Smooth muscle cell (in vitro differentiated cells): ENCODE data around the gene C8B. TPM values are rescaled to one million over a fixed set of nuclear protein-coding genes. Genes with fewer than 3 reads are reported as not detected.

Experiments used
- DNase-seq: peaks from one replicate; lab custom pipeline; 2025; ENCODE audit not compliant: unreplicated experiment; lab: John Stamatoyannopoulos, UW
- H2AFZ ChIP-seq: fragments of 200-600 bp; sonication (generic); 2 replicates; pipeline ENCODE4 v1.6.0; 2016; ENCODE audit warnings: antibody characterized with exemption, low read depth, mild to moderate bottlenecking
- H3F3A ChIP-seq: fragments of 200-600 bp; sonication (generic); 2 replicates; pipeline ENCODE4 v1.6.0; 2017; ENCODE audit warnings: antibody characterized with exemption, low read depth
- H3K27ac ChIP-seq: fragments of 200-600 bp; sonication (generic); 2 replicates; pipeline ENCODE4 v1.5.1; 2016; ENCODE audit warnings: low read depth, mild to moderate bottlenecking
- H3K27me3 ChIP-seq: fragments of 200-600 bp; sonication (generic); 2 replicates; pipeline ENCODE4 v1.6.1; 2016; ENCODE audit warnings: low read depth, mild to moderate bottlenecking
- H3K36me3 ChIP-seq: fragments of 200-600 bp; sonication (generic); 2 replicates; pipeline ENCODE4 v1.5.1; 2016; ENCODE audit warnings: low read depth
- H3K4me1 ChIP-seq: fragments of 200-600 bp; sonication (generic); 2 replicates; pipeline ENCODE4 v1.5.1; 2016; ENCODE audit warnings: low read depth
- H3K4me2 ChIP-seq: fragments of 200-600 bp; sonication (generic); 2 replicates; pipeline ENCODE4 v1.6.0; 2016; ENCODE audit warnings: mild to moderate bottlenecking
- H3K4me3 ChIP-seq: fragments of 200-600 bp; sonication (generic); 2 replicates; pipeline ENCODE4 v1.5.1; 2016; ENCODE audit warnings: mild to moderate bottlenecking
- H3K79me2 ChIP-seq: fragments of 200-600 bp; sonication (generic); 2 replicates; pipeline ENCODE4 v1.6.0; 2016; ENCODE audit warnings: low read depth, mild to moderate bottlenecking
- H3K9ac ChIP-seq: fragments of 200-600 bp; sonication (generic); 2 replicates; pipeline ENCODE4 v1.6.0; 2016; ENCODE audit warnings: low read depth
- H3K9me3 ChIP-seq: fragments of 200-600 bp; sonication (generic); replicated peaks from 2 replicates; pipeline ENCODE4 v1.5.1; 2016; ENCODE audit warnings: low read depth
- H4K20me1 ChIP-seq: fragments of 200-600 bp; sonication (generic); 2 replicates; pipeline ENCODE4 v1.6.0; 2016; ENCODE audit warnings: low read depth
- WGBS: methylation state at CpG from one replicate; pipeline ENCODE4 v1.1.7; 2016; ENCODE audit warnings: low lambda C conversion rate; 5-methylcytosine and 5-hydroxymethylcytosine counted together
- polyA plus RNA-seq: library from polyadenylated mRNA; unstranded; fragments of >200 nt; fragmentation: Nextera tagmentation; extraction: Ambion mirVana; gene quantifications from 2 replicates; pipeline ENCODE4 v1.2.1, GENCODE V29; 2016
- total RNA-seq: library from RNA; depleted of rRNA; stranded (reverse); fragments of >200 nt; gene quantifications from 2 replicates; pipeline ENCODE4 v1.2.3, GENCODE V29; 2014
- TF ChIP-seq, protein P1 (sequence below): fragments of 200-600 bp; sonication (generic); IDR thresholded peaks from 2 replicates; pipeline ENCODE4 v1.5.1; 2017; ENCODE audit warnings: borderline replicate concordance, mild to moderate bottlenecking, antibody characterized with exemption; ENCODE audit not compliant: insufficient read depth, poor library complexity, severe bottlenecking

The C8B gene
- total and polyA plus RNA-seq, 2 experiments from 2014 or later: 0.09 TPM; not detected in 1

DNA sequence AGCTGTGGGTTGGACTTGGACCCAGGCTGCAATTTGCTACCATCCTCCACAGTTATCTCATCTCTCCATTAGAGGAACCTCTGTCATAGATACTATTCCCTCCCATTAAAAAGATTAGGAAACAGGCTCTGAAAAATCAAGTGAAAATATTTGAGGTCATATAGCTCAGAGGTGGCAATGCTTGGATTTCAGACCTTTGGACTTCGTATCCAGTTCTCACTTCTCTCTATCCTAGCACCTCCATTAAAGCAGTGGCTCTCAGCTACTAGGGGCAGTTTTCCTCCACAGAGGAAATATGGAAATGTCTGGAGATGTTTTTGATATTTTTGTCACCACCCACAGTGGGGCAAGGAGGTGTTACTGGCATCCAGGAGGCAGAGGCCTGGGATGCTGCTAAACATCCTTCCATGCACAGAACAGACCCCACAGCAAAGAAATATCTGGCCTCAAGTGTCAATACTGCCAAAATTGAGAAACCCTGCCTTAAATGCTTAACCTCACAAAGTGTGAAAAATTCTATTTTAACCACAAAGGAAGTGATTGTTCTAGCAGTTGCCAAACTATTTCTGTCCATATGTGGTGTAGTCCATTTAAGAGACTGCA lies 57.1 kb downstream of the C8B start:
- H3K9ac ChIP-seq: no peak overlapping the region
- H4K20me1 ChIP-seq: no peaks in the 10 kb centered on the region
- H3K9me3 ChIP-seq: no peaks in the 10 kb centered on the region
- TF ChIP-seq, protein P1, sequence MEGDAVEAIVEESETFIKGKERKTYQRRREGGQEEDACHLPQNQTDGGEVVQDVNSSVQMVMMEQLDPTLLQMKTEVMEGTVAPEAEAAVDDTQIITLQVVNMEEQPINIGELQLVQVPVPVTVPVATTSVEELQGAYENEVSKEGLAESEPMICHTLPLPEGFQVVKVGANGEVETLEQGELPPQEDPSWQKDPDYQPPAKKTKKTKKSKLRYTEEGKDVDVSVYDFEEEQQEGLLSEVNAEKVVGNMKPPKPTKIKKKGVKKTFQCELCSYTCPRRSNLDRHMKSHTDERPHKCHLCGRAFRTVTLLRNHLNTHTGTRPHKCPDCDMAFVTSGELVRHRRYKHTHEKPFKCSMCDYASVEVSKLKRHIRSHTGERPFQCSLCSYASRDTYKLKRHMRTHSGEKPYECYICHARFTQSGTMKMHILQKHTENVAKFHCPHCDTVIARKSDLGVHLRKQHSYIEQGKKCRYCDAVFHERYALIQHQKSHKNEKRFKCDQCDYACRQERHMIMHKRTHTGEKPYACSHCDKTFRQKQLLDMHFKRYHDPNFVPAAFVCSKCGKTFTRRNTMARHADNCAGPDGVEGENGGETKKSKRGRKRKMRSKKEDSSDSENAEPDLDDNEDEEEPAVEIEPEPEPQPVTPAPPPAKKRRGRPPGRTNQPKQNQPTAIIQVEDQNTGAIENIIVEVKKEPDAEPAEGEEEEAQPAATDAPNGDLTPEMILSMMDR: no peak
- H3F3A ChIP-seq: no peaks in the 10 kb centered on the region
- WGBS: 63% methylated on average over 1 of the region's 1 CpG
- H3K4me3 ChIP-seq: no peak overlapping the region
- no peaks in the 10 kb centered on the region for H3K79me2 ChIP-seq
- DNase-seq: no peak
- H2AFZ ChIP-seq: no peak overlapping the region
- no peak overlapping the region for H3K4me2 ChIP-seq
- H3K36me3 ChIP-seq: no peaks in the 10 kb centered on the region
- no peak overlapping the region for H3K27ac ChIP-seq
- H3K4me1 ChIP-seq: peaks cover 9% of the 10 kb centered on the region
- H3K27me3 ChIP-seq: no peaks in the 10 kb centered on the region

DNA sequence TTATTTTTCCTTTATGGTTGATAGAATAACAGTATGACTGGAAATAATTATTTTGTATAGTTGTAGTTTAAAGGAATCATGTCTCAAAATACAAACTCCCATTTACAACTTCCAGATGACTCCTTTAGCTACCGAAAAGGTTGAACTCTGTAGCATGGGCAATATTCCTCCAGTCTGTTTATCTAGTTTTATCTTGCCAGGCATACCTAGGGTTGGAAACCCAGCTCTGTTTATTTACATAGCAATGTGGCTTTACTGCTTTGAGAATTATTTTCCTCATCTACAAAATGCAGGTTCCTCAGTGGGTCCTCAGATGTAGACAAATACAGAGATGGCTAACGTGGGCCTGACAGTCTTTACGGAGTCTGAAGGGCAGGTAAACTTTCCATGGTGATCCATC lies 60.1 kb downstream of the C8B start:
- Histone ChIP-seq H3K9ac (no peak overlapping the region), H3K27ac (no peak overlapping the region), H3K36me3 (no peaks in the 10 kb centered on the region), H3F3A (no peaks in the 10 kb centered on the region), H3K9me3 (no peaks in the 10 kb centered on the region), H3K4me2 (no peak overlapping the region), H3K4me1 (peaks cover 16% of the 10 kb centered on the region), H3K27me3 (no peaks in the 10 kb centered on the region), H3K79me2 (no peaks in the 10 kb centered on the region), H3K4me3 (no peak overlapping the region), H4K20me1 (no peaks in the 10 kb centered on the region), H2AFZ (no peak overlapping the region)
- TF ChIP-seq, protein P1: no peak
- WGBS: 91% methylated on average over 3 of the region's 3 CpGs
- no peak for DNase-seq

DNA sequence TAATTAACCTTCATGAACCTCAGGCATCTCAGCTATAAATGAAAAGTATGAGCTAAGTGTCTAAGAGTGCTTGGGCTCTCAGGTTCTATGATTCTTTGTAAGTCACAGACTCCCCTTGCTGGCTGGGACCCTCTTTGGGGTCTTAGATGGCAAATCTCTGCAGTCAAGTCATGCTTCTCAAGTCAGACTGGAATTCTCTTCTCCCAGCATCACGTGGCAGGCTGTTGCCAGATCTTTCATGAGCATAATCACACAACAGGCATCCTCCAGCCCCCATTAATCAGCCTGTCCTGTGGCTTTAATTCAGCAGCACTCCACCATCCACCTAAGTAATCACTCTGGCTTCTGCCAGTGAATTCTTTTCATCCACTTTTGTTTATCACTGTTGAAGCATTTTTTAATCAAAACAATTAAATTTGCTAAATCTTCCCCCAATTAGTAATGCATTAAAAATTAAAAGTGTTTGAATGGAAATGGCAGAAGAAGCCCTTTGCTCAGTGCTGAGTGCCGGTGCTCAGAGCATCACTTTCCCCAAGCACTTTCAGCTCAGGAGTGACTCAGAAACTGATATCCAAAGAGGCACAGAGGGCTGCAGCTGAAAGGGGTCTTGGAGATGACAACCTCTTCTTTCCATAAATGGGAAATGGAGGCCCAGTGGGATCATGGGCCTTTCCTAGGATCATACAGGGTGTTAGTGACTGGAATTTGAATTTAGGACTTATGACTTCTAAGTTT lies 61.0 kb downstream of the C8B start:
- 38% methylated on average over 2 of the region's 2 CpGs for WGBS
- no peak overlapping the region for H3K4me3 ChIP-seq
- no peak for DNase-seq
- H3F3A ChIP-seq: no peaks in the 10 kb centered on the region
- H3K27ac ChIP-seq: no peak overlapping the region
- TF ChIP-seq, protein P1: no peak
- no peaks in the 10 kb centered on the region for H4K20me1 ChIP-seq
- no peaks in the 10 kb centered on the region for H3K79me2 ChIP-seq
- peaks cover 9% of the 10 kb centered on the region for H3K4me1 ChIP-seq
- no peaks in the 10 kb centered on the region for H3K9me3 ChIP-seq
- H2AFZ ChIP-seq: no peak overlapping the region
- no peak overlapping the region for H3K4me2 ChIP-seq
- no peak overlapping the region for H3K9ac ChIP-seq
- H3K27me3 ChIP-seq: no peaks in the 10 kb centered on the region
- H3K36me3 ChIP-seq: no peaks in the 10 kb centered on the region
